WTC11 (cell line): Measurements from ENCODE around the gene SKI.

ENCODE experiments used
- CBFB ChIP-seq: sonication (generic); formaldehyde crosslinking; IDR thresholded peaks from 2 replicates; pipeline ENCODE4 v1.8.1; 2022; ENCODE audit warnings: mild to moderate bottlenecking, low read depth, missing genetic modification reagents
- CREM ChIP-seq: sonication (generic); formaldehyde crosslinking; IDR thresholded peaks from 2 replicates; pipeline ENCODE4 v1.8.1; 2022; ENCODE audit warnings: mild to moderate bottlenecking, missing genetic modification reagents, moderate library complexity
- IRF2 ChIP-seq: sonication (generic); formaldehyde crosslinking; IDR thresholded peaks from 2 replicates; pipeline ENCODE4 v1.8.0; 2022; ENCODE audit warnings: low read depth, missing genetic modification reagents, borderline replicate concordance
- SMAD4 ChIP-seq: sonication (generic); formaldehyde crosslinking; IDR thresholded peaks from 2 replicates; pipeline ENCODE4 v1.8.0; 2022; ENCODE audit warnings: mild to moderate bottlenecking, missing genetic modification reagents
- ZBTB21 ChIP-seq: sonication (generic); formaldehyde crosslinking; IDR thresholded peaks from 2 replicates; pipeline ENCODE4 v1.8.1; 2023; ENCODE audit warnings: mild to moderate bottlenecking, missing genetic modification reagents, borderline replicate concordance
- ZNF121 ChIP-seq: sonication (generic); formaldehyde crosslinking; IDR thresholded peaks from 2 replicates; pipeline ENCODE4 v1.8.0; 2023; ENCODE audit warnings: missing genetic modification reagents
- TF ChIP-seq, protein P1 (sequence below): fragments of 200-600 bp; IDR thresholded peaks from 2 replicates; pipeline ENCODE4 v1.8.0; 2022; ENCODE audit warnings: antibody characterized with exemption
- TF ChIP-seq, protein P2 (sequence below): sonication (generic); formaldehyde crosslinking; IDR thresholded peaks from 2 replicates; pipeline ENCODE4 v1.8.1; 2022; ENCODE audit warnings: low read depth, missing genetic modification reagents, borderline replicate concordance
- TF ChIP-seq, protein P3 (sequence below): sonication (generic); formaldehyde crosslinking; IDR thresholded peaks from 2 replicates; pipeline ENCODE4 v1.8.1; 2022; ENCODE audit warnings: low read depth, mild to moderate bottlenecking, moderate library complexity, missing genetic modification reagents, borderline replicate concordance
- TF ChIP-seq, protein P4 (sequence below): sonication (generic); formaldehyde crosslinking; IDR thresholded peaks from 2 replicates; pipeline ENCODE4 v1.8.0; 2022; ENCODE audit warnings: mild to moderate bottlenecking, missing genetic modification reagents
- TF ChIP-seq, protein P5 (sequence below): sonication (generic); formaldehyde crosslinking; IDR thresholded peaks from 2 replicates; pipeline ENCODE4 v1.8.1; 2023; ENCODE audit warnings: mild to moderate bottlenecking, missing genetic modification reagents, moderate library complexity
- TF ChIP-seq, protein P6 (sequence below): sonication (generic); formaldehyde crosslinking; IDR thresholded peaks from 2 replicates; pipeline ENCODE4 v1.8.1; 2023; ENCODE audit warnings: mild to moderate bottlenecking, missing genetic modification reagents, moderate library complexity
- TF ChIP-seq, protein P7 (sequence below): sonication (generic); formaldehyde crosslinking; IDR thresholded peaks from 2 replicates; pipeline ENCODE4 v1.8.1; 2022; ENCODE audit warnings: mild to moderate bottlenecking, moderate library complexity, missing genetic modification reagents
- TF ChIP-seq, protein P8 (sequence below): sonication (generic); formaldehyde crosslinking; IDR thresholded peaks from 2 replicates; pipeline ENCODE4 v1.8.1; 2022; ENCODE audit warnings: mild to moderate bottlenecking, missing genetic modification reagents, moderate library complexity, borderline replicate concordance

DNA sequence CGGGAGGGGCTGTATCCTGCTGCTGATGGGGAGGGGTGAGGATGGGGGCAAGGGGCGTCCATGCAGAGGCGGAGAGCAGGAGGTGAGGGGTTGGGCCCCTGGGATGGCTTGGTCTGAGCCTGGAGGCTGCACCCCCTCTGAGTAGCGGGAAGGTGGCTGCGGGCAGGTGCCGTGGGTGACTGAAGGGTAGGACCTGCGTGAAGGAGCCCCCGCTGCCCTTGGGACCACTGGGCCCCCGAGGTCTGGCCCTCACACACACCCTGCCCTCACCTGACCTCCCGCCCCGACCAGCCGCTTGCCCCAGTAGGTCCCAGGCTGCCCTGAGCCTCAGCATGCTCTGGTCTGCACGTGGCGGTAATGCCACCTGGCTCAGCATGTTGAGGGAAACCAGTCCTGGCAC lies 12.8 kb upstream of the SKI start:
- TF ChIP-seq, protein P1, sequence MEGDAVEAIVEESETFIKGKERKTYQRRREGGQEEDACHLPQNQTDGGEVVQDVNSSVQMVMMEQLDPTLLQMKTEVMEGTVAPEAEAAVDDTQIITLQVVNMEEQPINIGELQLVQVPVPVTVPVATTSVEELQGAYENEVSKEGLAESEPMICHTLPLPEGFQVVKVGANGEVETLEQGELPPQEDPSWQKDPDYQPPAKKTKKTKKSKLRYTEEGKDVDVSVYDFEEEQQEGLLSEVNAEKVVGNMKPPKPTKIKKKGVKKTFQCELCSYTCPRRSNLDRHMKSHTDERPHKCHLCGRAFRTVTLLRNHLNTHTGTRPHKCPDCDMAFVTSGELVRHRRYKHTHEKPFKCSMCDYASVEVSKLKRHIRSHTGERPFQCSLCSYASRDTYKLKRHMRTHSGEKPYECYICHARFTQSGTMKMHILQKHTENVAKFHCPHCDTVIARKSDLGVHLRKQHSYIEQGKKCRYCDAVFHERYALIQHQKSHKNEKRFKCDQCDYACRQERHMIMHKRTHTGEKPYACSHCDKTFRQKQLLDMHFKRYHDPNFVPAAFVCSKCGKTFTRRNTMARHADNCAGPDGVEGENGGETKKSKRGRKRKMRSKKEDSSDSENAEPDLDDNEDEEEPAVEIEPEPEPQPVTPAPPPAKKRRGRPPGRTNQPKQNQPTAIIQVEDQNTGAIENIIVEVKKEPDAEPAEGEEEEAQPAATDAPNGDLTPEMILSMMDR: no peak
- TF ChIP-seq, protein P2, sequence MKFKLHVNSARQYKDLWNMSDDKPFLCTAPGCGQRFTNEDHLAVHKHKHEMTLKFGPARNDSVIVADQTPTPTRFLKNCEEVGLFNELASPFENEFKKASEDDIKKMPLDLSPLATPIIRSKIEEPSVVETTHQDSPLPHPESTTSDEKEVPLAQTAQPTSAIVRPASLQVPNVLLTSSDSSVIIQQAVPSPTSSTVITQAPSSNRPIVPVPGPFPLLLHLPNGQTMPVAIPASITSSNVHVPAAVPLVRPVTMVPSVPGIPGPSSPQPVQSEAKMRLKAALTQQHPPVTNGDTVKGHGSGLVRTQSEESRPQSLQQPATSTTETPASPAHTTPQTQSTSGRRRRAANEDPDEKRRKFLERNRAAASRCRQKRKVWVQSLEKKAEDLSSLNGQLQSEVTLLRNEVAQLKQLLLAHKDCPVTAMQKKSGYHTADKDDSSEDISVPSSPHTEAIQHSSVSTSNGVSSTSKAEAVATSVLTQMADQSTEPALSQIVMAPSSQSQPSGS (CRISPR knock-in tag): no peak
- TF ChIP-seq CREM (CRISPR knock-in tag) (no peak), ZNF121 (no peak), ZBTB21 (CRISPR knock-in tag) (no peak), CBFB (CRISPR knock-in tag) (no peak), SMAD4 (no peak), IRF2 (CRISPR knock-in tag) (no peak)
- TF ChIP-seq, protein P3, sequence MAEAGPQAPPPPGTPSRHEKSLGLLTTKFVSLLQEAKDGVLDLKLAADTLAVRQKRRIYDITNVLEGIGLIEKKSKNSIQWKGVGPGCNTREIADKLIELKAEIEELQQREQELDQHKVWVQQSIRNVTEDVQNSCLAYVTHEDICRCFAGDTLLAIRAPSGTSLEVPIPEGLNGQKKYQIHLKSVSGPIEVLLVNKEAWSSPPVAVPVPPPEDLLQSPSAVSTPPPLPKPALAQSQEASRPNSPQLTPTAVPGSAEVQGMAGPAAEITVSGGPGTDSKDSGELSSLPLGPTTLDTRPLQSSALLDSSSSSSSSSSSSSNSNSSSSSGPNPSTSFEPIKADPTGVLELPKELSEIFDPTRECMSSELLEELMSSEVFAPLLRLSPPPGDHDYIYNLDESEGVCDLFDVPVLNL (CRISPR knock-in tag): no peak
- TF ChIP-seq, protein P4, sequence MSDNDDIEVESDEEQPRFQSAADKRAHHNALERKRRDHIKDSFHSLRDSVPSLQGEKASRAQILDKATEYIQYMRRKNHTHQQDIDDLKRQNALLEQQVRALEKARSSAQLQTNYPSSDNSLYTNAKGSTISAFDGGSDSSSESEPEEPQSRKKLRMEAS (CRISPR knock-in tag): no peak
- TF ChIP-seq, protein P5, sequence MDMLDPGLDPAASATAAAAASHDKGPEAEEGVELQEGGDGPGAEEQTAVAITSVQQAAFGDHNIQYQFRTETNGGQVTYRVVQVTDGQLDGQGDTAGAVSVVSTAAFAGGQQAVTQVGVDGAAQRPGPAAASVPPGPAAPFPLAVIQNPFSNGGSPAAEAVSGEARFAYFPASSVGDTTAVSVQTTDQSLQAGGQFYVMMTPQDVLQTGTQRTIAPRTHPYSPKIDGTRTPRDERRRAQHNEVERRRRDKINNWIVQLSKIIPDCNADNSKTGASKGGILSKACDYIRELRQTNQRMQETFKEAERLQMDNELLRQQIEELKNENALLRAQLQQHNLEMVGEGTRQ (CRISPR knock-in tag): no peak
- TF ChIP-seq, protein P6, sequence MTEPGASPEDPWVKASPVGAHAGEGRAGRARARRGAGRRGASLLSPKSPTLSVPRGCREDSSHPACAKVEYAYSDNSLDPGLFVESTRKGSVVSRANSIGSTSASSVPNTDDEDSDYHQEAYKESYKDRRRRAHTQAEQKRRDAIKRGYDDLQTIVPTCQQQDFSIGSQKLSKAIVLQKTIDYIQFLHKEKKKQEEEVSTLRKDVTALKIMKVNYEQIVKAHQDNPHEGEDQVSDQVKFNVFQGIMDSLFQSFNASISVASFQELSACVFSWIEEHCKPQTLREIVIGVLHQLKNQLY: no peak
- TF ChIP-seq, protein P7, sequence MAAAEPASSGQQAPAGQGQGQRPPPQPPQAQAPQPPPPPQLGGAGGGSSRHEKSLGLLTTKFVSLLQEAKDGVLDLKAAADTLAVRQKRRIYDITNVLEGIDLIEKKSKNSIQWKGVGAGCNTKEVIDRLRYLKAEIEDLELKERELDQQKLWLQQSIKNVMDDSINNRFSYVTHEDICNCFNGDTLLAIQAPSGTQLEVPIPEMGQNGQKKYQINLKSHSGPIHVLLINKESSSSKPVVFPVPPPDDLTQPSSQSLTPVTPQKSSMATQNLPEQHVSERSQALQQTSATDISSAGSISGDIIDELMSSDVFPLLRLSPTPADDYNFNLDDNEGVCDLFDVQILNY: no peak
- TF ChIP-seq, protein P8, sequence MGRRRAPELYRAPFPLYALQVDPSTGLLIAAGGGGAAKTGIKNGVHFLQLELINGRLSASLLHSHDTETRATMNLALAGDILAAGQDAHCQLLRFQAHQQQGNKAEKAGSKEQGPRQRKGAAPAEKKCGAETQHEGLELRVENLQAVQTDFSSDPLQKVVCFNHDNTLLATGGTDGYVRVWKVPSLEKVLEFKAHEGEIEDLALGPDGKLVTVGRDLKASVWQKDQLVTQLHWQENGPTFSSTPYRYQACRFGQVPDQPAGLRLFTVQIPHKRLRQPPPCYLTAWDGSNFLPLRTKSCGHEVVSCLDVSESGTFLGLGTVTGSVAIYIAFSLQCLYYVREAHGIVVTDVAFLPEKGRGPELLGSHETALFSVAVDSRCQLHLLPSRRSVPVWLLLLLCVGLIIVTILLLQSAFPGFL (CRISPR knock-in tag): no peak
